ENCODE data around the gene CTF1. TPM values are rescaled to one million over a fixed set of nuclear protein-coding genes. Genes with fewer than 3 reads are reported as not detected.

Gene CTF1
- total RNA-seq, 1 donor from 2014 or later: 0.26 TPM

DNA sequence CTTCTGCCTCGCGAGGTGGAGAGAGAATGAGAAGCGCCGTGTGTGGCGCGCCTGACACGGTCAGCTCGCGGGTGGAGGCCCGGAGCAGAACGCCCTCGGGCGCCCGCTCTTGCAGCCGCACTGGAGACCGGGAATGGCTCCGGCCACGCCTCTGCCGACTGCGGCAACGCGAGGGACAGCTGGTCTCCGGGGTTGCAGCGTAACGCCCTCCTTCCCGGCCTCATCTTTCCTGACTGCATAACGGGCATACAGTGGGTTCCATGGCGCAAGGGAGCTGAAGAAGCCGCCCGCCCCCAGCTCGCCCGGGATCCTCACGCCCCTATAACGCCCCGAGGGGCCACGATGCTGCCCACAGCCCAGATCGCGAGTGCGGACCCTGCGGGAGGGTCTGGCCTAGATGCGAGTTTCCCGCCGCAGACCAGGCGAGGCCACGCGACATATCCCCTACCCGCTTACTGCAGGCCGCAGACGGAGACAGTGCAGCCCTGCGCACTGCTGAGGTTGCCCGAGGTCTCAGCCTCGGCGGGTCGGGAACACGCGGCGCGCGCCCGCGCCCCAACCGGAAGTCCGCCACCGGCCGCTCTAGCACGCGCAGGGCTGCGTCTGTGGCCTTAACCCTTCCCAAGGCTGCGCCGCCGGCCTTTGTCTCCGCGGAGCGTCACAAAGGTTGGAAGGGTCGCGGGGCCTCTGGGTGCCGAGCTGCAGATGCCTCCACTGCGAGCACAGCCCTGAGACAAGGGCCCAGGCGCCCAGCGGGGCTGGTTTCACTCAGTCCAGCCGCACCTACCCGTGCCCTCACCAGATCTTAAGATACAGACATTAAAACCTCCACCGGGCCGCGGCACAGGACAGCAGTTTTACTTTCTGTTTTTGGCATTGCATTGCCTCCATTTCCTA is 21.3 kb upstream of the CTF1 start:
- H3K36me3 ChIP-seq (ENCODE audit: control insufficient read depth, insufficient read depth, low read length): peaks cover 2% of the 10 kb centered on the region
- TF ChIP-seq, protein P1, sequence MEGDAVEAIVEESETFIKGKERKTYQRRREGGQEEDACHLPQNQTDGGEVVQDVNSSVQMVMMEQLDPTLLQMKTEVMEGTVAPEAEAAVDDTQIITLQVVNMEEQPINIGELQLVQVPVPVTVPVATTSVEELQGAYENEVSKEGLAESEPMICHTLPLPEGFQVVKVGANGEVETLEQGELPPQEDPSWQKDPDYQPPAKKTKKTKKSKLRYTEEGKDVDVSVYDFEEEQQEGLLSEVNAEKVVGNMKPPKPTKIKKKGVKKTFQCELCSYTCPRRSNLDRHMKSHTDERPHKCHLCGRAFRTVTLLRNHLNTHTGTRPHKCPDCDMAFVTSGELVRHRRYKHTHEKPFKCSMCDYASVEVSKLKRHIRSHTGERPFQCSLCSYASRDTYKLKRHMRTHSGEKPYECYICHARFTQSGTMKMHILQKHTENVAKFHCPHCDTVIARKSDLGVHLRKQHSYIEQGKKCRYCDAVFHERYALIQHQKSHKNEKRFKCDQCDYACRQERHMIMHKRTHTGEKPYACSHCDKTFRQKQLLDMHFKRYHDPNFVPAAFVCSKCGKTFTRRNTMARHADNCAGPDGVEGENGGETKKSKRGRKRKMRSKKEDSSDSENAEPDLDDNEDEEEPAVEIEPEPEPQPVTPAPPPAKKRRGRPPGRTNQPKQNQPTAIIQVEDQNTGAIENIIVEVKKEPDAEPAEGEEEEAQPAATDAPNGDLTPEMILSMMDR (IDR thresholded peaks at IDR 0.05; ENCODE audit: insufficient read depth, low read length, severe bottlenecking): no peak
- no peaks in the 10 kb centered on the region for H3K27me3 ChIP-seq (ENCODE audit: control insufficient read depth, insufficient read depth, low read length)
- H3K4me3 ChIP-seq (ENCODE audit: low read depth, low read length): peak overlapping the region; percentile 91
- FAIRE-seq (no peak), DNase-seq (ENCODE audit: low read depth) (peak; percentile 68)

DNA sequence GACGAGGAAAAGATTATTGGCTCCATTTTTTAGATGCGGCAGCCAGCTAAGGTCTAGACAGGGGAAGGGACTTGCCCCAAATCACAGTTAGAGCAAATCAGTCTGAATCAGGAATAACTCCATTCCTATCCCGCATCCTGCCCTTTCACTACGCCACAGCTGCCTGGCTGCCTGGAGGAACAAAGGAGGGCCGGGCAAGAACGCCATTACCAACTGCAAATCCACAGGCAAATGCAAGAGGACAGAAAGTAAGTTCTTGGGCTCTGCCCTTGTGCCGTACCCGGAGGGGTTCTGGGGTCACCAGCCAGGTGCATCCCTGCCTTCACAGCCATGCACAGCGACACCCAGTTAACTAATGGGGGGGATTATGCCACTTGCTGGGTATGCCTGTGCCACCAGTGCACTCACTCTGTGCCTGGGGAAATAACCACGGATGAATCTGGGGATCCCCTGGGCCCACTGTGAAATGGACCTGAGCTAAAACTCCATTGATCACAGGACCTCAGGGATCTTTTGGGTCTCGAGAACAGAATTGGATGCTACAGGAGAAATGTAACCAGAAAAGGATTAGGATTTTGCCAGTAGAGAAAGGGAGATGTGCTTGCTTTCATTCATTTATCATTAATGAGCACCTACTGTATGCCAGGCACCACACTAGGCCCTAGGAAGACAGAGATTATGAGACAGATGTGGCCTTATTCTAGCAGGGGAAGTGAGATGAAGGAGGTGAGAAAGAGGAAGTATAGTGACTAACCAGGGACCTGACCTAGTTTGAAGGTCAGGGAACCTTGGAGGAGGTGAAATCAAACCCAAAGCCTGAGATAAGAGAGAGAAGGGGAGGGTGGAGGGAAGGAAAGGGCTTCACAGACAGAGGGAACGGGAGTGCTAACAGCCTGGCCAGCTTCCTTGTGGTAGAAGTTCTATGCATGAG is 20.3 kb upstream of the CTF1 start:
- TF ChIP-seq, protein P1 (IDR thresholded peaks at IDR 0.05; ENCODE audit: insufficient read depth, low read length, severe bottlenecking): no peak
- Histone ChIP-seq H3K27me3 (ENCODE audit: control insufficient read depth, insufficient read depth, low read length) (no peaks in the 10 kb centered on the region), H3K36me3 (ENCODE audit: control insufficient read depth, insufficient read depth, low read length) (peaks cover 2% of the 10 kb centered on the region), H3K4me3 (ENCODE audit: low read depth, low read length) (peak overlapping the region; percentile 91)
- no peak for FAIRE-seq
- peak; percentile 23 for DNase-seq (ENCODE audit: low read depth)

DNA sequence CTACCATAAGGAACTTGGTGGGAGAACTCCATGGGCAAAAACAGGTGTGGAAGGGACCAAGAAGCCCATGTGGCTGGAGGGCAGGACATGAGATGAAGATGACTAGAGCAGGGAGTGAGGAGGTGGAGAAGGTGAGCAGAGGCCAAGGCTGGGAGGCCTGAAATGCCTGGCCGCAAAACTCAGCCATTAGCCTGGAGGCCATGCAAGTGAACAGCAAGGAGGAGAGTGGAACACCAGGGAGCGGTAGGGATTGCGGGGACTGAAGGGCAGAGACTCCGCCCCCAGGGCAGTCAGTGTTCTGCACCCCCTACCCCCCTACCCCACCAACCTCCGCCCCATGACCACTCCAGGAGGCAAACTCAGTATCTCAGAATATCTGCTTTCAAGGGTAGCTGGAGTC is 19.5 kb upstream of the CTF1 start:
- Histone ChIP-seq H3K27me3 (ENCODE audit: control insufficient read depth, insufficient read depth, low read length) (no peaks in the 10 kb centered on the region), H3K4me3 (ENCODE audit: low read depth, low read length) (no peak overlapping the region), H3K36me3 (ENCODE audit: control insufficient read depth, insufficient read depth, low read length) (peaks cover 3% of the 10 kb centered on the region)
- DNase-seq (ENCODE audit: low read depth) (no peak), FAIRE-seq (no peak)
- TF ChIP-seq, protein P1 (IDR thresholded peaks at IDR 0.05; ENCODE audit: insufficient read depth, low read length, severe bottlenecking): peak; percentile 1

DNA sequence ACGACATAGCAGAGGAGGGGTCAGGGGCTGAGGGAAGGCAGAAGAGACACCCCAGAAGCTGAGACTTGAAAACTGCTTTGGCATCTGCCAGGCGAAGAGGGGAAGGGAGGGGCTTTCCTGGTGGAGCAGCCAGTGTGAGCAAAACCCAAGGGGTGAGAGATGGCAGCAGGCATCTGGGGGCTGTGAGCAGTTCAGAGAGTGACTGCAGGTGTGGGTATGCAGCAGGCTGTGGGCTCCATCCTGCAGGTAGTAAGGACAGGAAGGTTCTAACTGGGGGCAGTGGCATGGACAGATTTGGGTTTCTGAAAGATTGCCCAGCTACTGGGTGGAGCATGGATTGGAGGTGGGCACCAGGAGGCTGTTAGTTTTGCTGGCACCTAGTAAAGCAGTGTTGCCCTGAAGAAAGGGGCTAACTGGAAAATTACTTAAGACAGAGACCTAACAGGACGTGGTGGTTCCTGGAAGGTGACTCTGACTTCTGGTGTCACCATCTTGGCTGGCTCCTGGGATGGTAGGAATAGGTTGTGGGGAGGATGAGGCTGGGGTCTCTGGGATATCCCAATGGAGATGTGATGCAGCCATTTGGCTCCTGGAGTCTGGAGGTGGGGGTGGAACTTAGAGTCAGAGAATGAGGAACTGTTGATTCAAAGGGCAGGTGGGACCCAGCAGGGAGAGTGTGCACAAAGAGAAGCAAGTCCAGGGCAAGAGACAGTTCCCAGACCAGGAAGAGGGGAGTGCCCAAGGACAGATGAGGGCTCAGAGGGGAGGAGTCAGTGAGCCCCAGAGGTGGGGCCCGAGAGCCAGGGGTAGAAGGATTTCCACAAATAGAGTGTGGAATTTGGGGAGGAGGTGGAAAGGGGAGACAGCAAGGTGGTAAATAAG is 13.7 kb upstream of the CTF1 start:
- peaks cover 9% of the 10 kb centered on the region for H3K36me3 ChIP-seq (ENCODE audit: control insufficient read depth, insufficient read depth, low read length)
- no peak overlapping the region for H3K4me3 ChIP-seq (ENCODE audit: low read depth, low read length)
- no peaks in the 10 kb centered on the region for H3K27me3 ChIP-seq (ENCODE audit: control insufficient read depth, insufficient read depth, low read length)
- FAIRE-seq (no peak), DNase-seq (ENCODE audit: low read depth) (no peak)
- TF ChIP-seq, protein P1 (IDR thresholded peaks at IDR 0.05; ENCODE audit: insufficient read depth, low read length, severe bottlenecking): no peak

DNA sequence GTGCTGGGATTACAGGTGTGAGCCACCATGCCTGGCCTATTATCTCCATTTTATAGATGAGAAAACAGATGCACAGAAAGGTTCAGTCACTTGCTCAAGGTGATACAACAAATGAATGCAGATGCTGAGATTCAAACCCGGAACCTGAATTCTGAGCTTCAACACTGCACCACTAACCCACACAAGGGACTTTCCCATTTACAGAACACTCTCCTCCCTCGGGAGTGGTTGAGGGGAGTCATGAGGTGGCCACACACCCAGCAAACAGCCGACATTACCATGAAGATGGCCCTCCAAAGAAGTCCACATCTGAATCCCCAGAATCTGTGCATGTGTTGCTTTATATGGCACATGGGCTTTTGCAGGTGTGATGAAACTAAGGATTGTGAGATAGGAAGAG is 11.7 kb upstream of the CTF1 start:
- TF ChIP-seq, protein P1 (IDR thresholded peaks at IDR 0.05; ENCODE audit: insufficient read depth, low read length, severe bottlenecking): no peak
- FAIRE-seq (no peak), DNase-seq (ENCODE audit: low read depth) (no peak)
- Histone ChIP-seq H3K27me3 (ENCODE audit: control insufficient read depth, insufficient read depth, low read length) (no peaks in the 10 kb centered on the region), H3K4me3 (ENCODE audit: low read depth, low read length) (no peak overlapping the region), H3K36me3 (ENCODE audit: control insufficient read depth, insufficient read depth, low read length) (peaks cover 12% of the 10 kb centered on the region)

Measured in bronchial epithelial cell (primary cell).